NCI-H446 (cell line): Measurements from ENCODE around the gene AXIN1.
"Not testable (repeated sequence)": the region's sequence is repeated elsewhere in the genome, so short reads cannot be mapped to it uniquely, and the experiment has no call there.

Experiments used
- DNase-seq, 2 experiments: peaks; one replicate each; lab custom pipeline; 2025; lab: John Stamatoyannopoulos, UW

Gene AXIN1

GRCh38 chr16:265002-265529, 87.5 kb downstream of the AXIN1 start:
- no peak for DNase-seq

- no peak for DNase-seq
These were observed 88.0 kb downstream of the AXIN1 start for GRCh38 chr16:264440-264951.

GRCh38 chr16:263944-264343, 88.6 kb downstream of the AXIN1 start:
- no peak for DNase-seq

GRCh38 chr16:263182-263774, 89.2 kb downstream of the AXIN1 start:
- no peak for DNase-seq

GRCh38 chr16:262121-262745, 90.3 kb downstream of the AXIN1 start:
- no peak for DNase-seq

GRCh38 chr16:261031-261691, 91.4 kb downstream of the AXIN1 start:
- DNase-seq, result no peak

GRCh38 chr16:260326-260725, 92.2 kb downstream of the AXIN1 start:
- no peak for DNase-seq

- no peak for DNase-seq
These were observed 92.7 kb downstream of the AXIN1 start for GRCh38 chr16:259814-260253.

GRCh38 chr16:259226-259625, 93.3 kb downstream of the AXIN1 start:
- DNase-seq, result no peak

GRCh38 chr16:258091-258490, 94.4 kb downstream of the AXIN1 start:
- DNase-seq, result not testable (repeated sequence)

- DNase-seq, result no peak
These were observed 97.3 kb downstream of the AXIN1 start for GRCh38 chr16:255183-255582.

- DNase-seq, result no peak
These were observed 98.1 kb downstream of the AXIN1 start for GRCh38 chr16:254461-254860.

- DNase-seq, result no peak
These were observed 98.7 kb downstream of the AXIN1 start for GRCh38 chr16:253833-254232.

- DNase-seq, result no peak
These were observed 99.9 kb downstream of the AXIN1 start for GRCh38 chr16:252366-253337.

GRCh38 chr16:249431-249830, 103.1 kb downstream of the AXIN1 start:
- no peak for DNase-seq

- DNase-seq, result no peak
These were observed 105.5 kb downstream of the AXIN1 start for GRCh38 chr16:247027-247426.

- no peak for DNase-seq
These were observed 107.4 kb downstream of the AXIN1 start for GRCh38 chr16:245105-245504.

- DNase-seq, result no peak
These were observed 109.2 kb downstream of the AXIN1 start for GRCh38 chr16:243348-243747.

- DNase-seq, result no peak
These were observed 110.2 kb downstream of the AXIN1 start for GRCh38 chr16:242281-242680.

GRCh38 chr16:240559-240958, 112.0 kb downstream of the AXIN1 start:
- DNase-seq, result no peak

GRCh38 chr16:239948-240277, 112.6 kb downstream of the AXIN1 start:
- DNase-seq, result no peak
